Esophagus muscularis mucosa (tissue), 4 donors: Measurements from ENCODE around the gene SP100. TPM values are rescaled to one million over a fixed set of nuclear protein-coding genes. Genes with fewer than 3 reads are reported as not detected.
"Not testable (repeated sequence)": the region's sequence is repeated elsewhere in the genome, so short reads cannot be mapped to it uniquely, and the experiment has no call there.

ENCODE experiments used
- DNase-seq: peaks from one replicate; pipeline ENCODE4 v3.0.0-alpha.2; 2017; ENCODE audit errors: extremely low spot score
- H3K27ac ChIP-seq, 4 donors: fragments of 200-600 bp; sonication (generic); replicated peaks in 1 of 4; 1 replicate in 3 of 4; 2 replicates in 1 of 4; pipeline ENCODE4 v1.5.1; 2016 to 2019; ENCODE audit warnings: mild to moderate bottlenecking in 1 of 4
- H3K27me3 ChIP-seq, 4 donors: fragments of 200-600 bp; sonication (generic); one replicate each; pipeline versions ENCODE4 v1.5.1 to v1.6.0; 2016 to 2019
- H3K36me3 ChIP-seq, 4 donors: fragments of 200-600 bp; sonication (generic); one replicate each; pipeline ENCODE4 v1.5.1; 2016 to 2019
- H3K4me1 ChIP-seq, 4 donors: fragments of 200-600 bp; sonication (generic); one replicate each; pipeline ENCODE4 v1.5.1; 2016 to 2019
- H3K4me3 ChIP-seq, 4 donors: fragments of 200-600 bp; sonication (generic); 1 replicate in 2 of 4; 2 replicates in 2 of 4; pipeline ENCODE4 v1.5.1; 2016 to 2019; ENCODE audit warnings: mild to moderate bottlenecking in 4 of 4, moderate library complexity in 1 of 4
- H3K9me3 ChIP-seq, 4 donors: fragments of 200-600 bp; sonication (generic); 1 replicate in 3 of 4; 2 replicates in 1 of 4; pipeline ENCODE4 v1.5.1; 2016 to 2019
- CTCF ChIP-seq, 3 experiments: fragments of 200-600 bp in 2 of 3; fragments of 450-650 bp in 1 of 3; sonication (generic) in 2 of 3; IDR thresholded peaks; one replicate each; pipeline ENCODE4 v1.5.1; 2017 to 2019; ENCODE audit warnings: antibody characterized with exemption in 3 of 3, mild to moderate bottlenecking in 2 of 3, moderate library complexity in 1 of 3
- EP300 ChIP-seq: sonication (generic); formaldehyde crosslinking; IDR thresholded peaks from one replicate; pipeline ENCODE4 v1.6.1; 2017; ENCODE audit warnings: antibody characterized with exemption
- POLR2A ChIP-seq: fragments of 450-650 bp; IDR thresholded peaks from one replicate; pipeline ENCODE4 v1.6.1; 2017; ENCODE audit warnings: antibody characterized with exemption, moderate library complexity, mild to moderate bottlenecking, low read depth
- POLR2AphosphoS5 ChIP-seq, 2 donors: sonication (generic); formaldehyde crosslinking; IDR thresholded peaks; one replicate each; pipeline ENCODE4 v1.6.1; 2017; ENCODE audit warnings: antibody characterized with exemption in 2 of 2
- WGBS: methylation state at CpG from one replicate; pipeline ENCODE4 v1.1.5; 2018; 5-methylcytosine and 5-hydroxymethylcytosine counted together
- intact Hi-C: fragments of 100-400 bp; cut with DNase I; formaldehyde crosslinking; loops from one replicate; pipeline ENCODE4 v1.15.1; 2023
- total RNA-seq, 4 donors: library from RNA; depleted of rRNA; stranded (reverse); fragments of >200 nt; gene quantifications; one replicate each; pipeline versions ENCODE4 v1.1.0 to v1.2.1, GENCODE V29; 2016

The SP100 gene
- total RNA-seq, 4 donors from 2014 or later = 83.8 to 95.5 (median 92.1) TPM

GRCh38 chr2:230434677-230435324 is 18.8 kb downstream of the SP100 start:
- TF ChIP-seq POLR2AphosphoS5 (IDR thresholded peaks at IDR 0.05) (no peak), EP300 (no peak), CTCF (IDR thresholded peaks at IDR 0.05) (no peak), POLR2A (no peak)
- Histone ChIP-seq H3K27me3 (no peaks in the 10 kb centered on the region), H3K4me1 (peaks cover 3 to 26% (median 10%) of the 10 kb centered on the region in 4 donors), H3K4me3 (no peak overlapping the region), H3K36me3 (peaks cover 0 to 16% (median 7%) of the 10 kb centered on the region in 4 donors), H3K27ac (no peak overlapping the region), H3K9me3 (peaks cover 0 to 12% (median 0%) of the 10 kb centered on the region in 4 donors)
- intact Hi-C loops = no loop called here
- DNase-seq = no peak
- WGBS = 75% methylated on average over 4 of the region's 4 CpGs

GRCh38 chr2:230435431-230435830 is 19.4 kb downstream of the SP100 start:
- peaks cover 0 to 12% (median 0%) of the 10 kb centered on the region in 4 donors for H3K9me3 ChIP-seq
- no peak overlapping the region for H3K4me3 ChIP-seq
- no peak for DNase-seq
- intact Hi-C loops = no loop called here
- H3K36me3 ChIP-seq = peaks cover 0 to 16% (median 7%) of the 10 kb centered on the region in 4 donors
- TF ChIP-seq EP300 (no peak), POLR2A (no peak), CTCF (IDR thresholded peaks at IDR 0.05) (no peak), POLR2AphosphoS5 (IDR thresholded peaks at IDR 0.05) (no peak)
- H3K27me3 ChIP-seq = no peaks in the 10 kb centered on the region
- no peak overlapping the region for H3K27ac ChIP-seq
- 85% methylated on average over 2 of the region's 2 CpGs for WGBS
- H3K4me1 ChIP-seq = peaks cover 3 to 29% (median 10%) of the 10 kb centered on the region in 4 donors

- DNase-seq, H3K4me3 ChIP-seq, intact Hi-C loops, H3K27ac ChIP-seq, H3K27me3 ChIP-seq: not testable (repeated sequence)
- Histone ChIP-seq H3K9me3 (peaks cover 0 to 10% (median 0%) of the 10 kb centered on the region in 4 donors), H3K4me1 (peaks cover 7 to 29% (median 19%) of the 10 kb centered on the region in 4 donors), H3K36me3 (peaks cover 0 to 26% (median 15%) of the 10 kb centered on the region in 4 donors)
Observed at GRCh38 chr2:230439121-230439520, 23.1 kb downstream of the SP100 start.

GRCh38 chr2:230439590-230439989 is 23.6 kb downstream of the SP100 start:
- WGBS = 51% methylated on average over 2 of the region's 2 CpGs
- no peak overlapping the region for H3K27ac ChIP-seq
- TF ChIP-seq POLR2AphosphoS5 (IDR thresholded peaks at IDR 0.05) (no peak), POLR2A (no peak)

GRCh38 chr2:230441227-230441897 is 25.4 kb downstream of the SP100 start:
- intact Hi-C loops = no loop called here
- peaks cover 7 to 26% (median 18%) of the 10 kb centered on the region in 4 donors for H3K4me1 ChIP-seq
- no peak for DNase-seq
- peaks cover 14 to 41% (median 28%) of the 10 kb centered on the region in 4 donors for H3K36me3 ChIP-seq
- peak in 1 of 2 donors; percentile 43 for TF ChIP-seq POLR2AphosphoS5 (IDR thresholded peaks at IDR 0.05)
- TF ChIP-seq EP300 = no peak
- peak overlapping the region in 3 of 4 donors; percentile 5 to 40 (median 5) for H3K27ac ChIP-seq
- peaks cover 0 to 3% (median 0%) of the 10 kb centered on the region in 4 donors for H3K9me3 ChIP-seq
- WGBS = 68% methylated on average over 4 of the region's 4 CpGs
- no peak overlapping the region for H3K4me3 ChIP-seq
- H3K27me3 ChIP-seq = no peaks in the 10 kb centered on the region

More at GRCh38 chr2:230439590-230439989, 23.6 kb downstream of the SP100 start:
- peaks cover 7 to 27% (median 19%) of the 10 kb centered on the region in 4 donors for H3K4me1 ChIP-seq
- H3K9me3 ChIP-seq = peaks cover 0 to 10% (median 0%) of the 10 kb centered on the region in 4 donors
- DNase-seq = no peak
- no peaks in the 10 kb centered on the region for H3K27me3 ChIP-seq
- intact Hi-C loops = no loop called here
- H3K4me3 ChIP-seq = no peak overlapping the region
- peaks cover 4 to 31% (median 20%) of the 10 kb centered on the region in 4 donors for H3K36me3 ChIP-seq

GRCh38 chr2:230443541-230443940 is 27.5 kb downstream of the SP100 start:
- peaks cover 22 to 58% (median 47%) of the 10 kb centered on the region in 4 donors for H3K36me3 ChIP-seq
- WGBS = 87% methylated on average over 2 of the region's 2 CpGs

More at GRCh38 chr2:230443541-230443940, 27.5 kb downstream of the SP100 start:
- H3K27me3 ChIP-seq = no peaks in the 10 kb centered on the region
- H3K9me3 ChIP-seq = no peaks in the 10 kb centered on the region
- intact Hi-C loops = no loop called here
- DNase-seq = no peak
- TF ChIP-seq POLR2AphosphoS5 (IDR thresholded peaks at IDR 0.05) (no peak), EP300 (no peak), POLR2A (no peak), CTCF (IDR thresholded peaks at IDR 0.05) (no peak)
- H3K4me1 ChIP-seq = peaks cover 7 to 27% (median 19%) of the 10 kb centered on the region in 4 donors
- no peak overlapping the region for H3K4me3 ChIP-seq
- no peak overlapping the region for H3K27ac ChIP-seq
